HG03439 (cell line): ENCODE measurements around the gene PSMG1.

Experiments used
- ATAC-seq: cut with Tn5 transposase; IDR thresholded peaks from one replicate; pipeline ENCODE4 v1.9.1; 2021; ENCODE audit warnings: mild to moderate bottlenecking, moderate library complexity; ENCODE audit not compliant: unreplicated experiment

Gene PSMG1

GRCh38 chr21:39188521-39189139 lies 5.4 kb upstream of the PSMG1 start:
- no peak for ATAC-seq

- no peak for ATAC-seq
Observed at GRCh38 chr21:39187141-39187540, 3.9 kb upstream of the PSMG1 start.

- ATAC-seq: no peak
Observed at GRCh38 chr21:39186676-39187075, 3.4 kb upstream of the PSMG1 start.

- ATAC-seq: no peak
Observed at GRCh38 chr21:39185157-39185556, 1.9 kb upstream of the PSMG1 start.

GRCh38 chr21:39184050-39184980 lies 1.1 kb upstream of the PSMG1 start:
- no peak for ATAC-seq

GRCh38 chr21:39182484-39183271 lies 573 bp downstream of the PSMG1 start:
- ATAC-seq: no peak

GRCh38 chr21:39182016-39182415 lies 1.2 kb downstream of the PSMG1 start:
- no peak for ATAC-seq

- ATAC-seq: no peak
Observed at GRCh38 chr21:39181205-39181818, 1.9 kb downstream of the PSMG1 start.

GRCh38 chr21:39180429-39181019 lies 2.7 kb downstream of the PSMG1 start:
- no peak for ATAC-seq

GRCh38 chr21:39178421-39178820 lies 4.8 kb downstream of the PSMG1 start:
- ATAC-seq: no peak

GRCh38 chr21:39176271-39176709 lies 7.0 kb downstream of the PSMG1 start:
- no peak for ATAC-seq

GRCh38 chr21:39175665-39176064 lies 7.6 kb downstream of the PSMG1 start:
- ATAC-seq: no peak

- no peak for ATAC-seq
Observed at GRCh38 chr21:39175154-39175553, 8.1 kb downstream of the PSMG1 start.

GRCh38 chr21:39173716-39174680 lies 9.3 kb downstream of the PSMG1 start:
- no peak for ATAC-seq

- ATAC-seq: no peak
Observed at GRCh38 chr21:39169906-39170305, 13.3 kb downstream of the PSMG1 start.

- ATAC-seq: no peak
Observed at GRCh38 chr21:39168800-39169199, 14.5 kb downstream of the PSMG1 start.

GRCh38 chr21:39164523-39164922 lies 18.7 kb downstream of the PSMG1 start:
- no peak for ATAC-seq

- ATAC-seq: no peak
Observed at GRCh38 chr21:39161064-39161463, 22.2 kb downstream of the PSMG1 start.

GRCh38 chr21:39159342-39160063 lies 23.7 kb downstream of the PSMG1 start:
- no peak for ATAC-seq
